ENCODE data around the gene KRT20. TPM values are rescaled to one million over a fixed set of nuclear protein-coding genes. Genes with fewer than 3 reads are reported as not detected.

Gene KRT20
- total RNA-seq, 1 experiment from 2014 or later = not detected

GRCh38 chr17:40830085-40830776 lies 54.8 kb downstream of the KRT20 start:
- no CpG with 5 or more reads among the region's 2 CpGs for WGBS (ENCODE audit: extremely low coverage, insufficient read length, low lambda C conversion rate)
- Histone ChIP-seq H3K9me3 (ENCODE audit: control insufficient read depth, low read depth, low read length) (no peaks in the 10 kb centered on the region), H4K20me1 (ENCODE audit: control insufficient read depth, insufficient read depth, insufficient read length) (no peaks in the 10 kb centered on the region), H3K14ac (ENCODE audit: insufficient read depth, low read length) (no peak overlapping the region), H4K5ac (ENCODE audit: insufficient read length, low read depth, low read length) (no peak overlapping the region), H3K27ac (ENCODE audit: insufficient read length, low read depth, low read length) (no peak overlapping the region), H3T11ph (ENCODE audit: low read length) (no peak overlapping the region), H3K27me3 (ENCODE audit: insufficient read depth, low read length) (peaks cover 8% of the 10 kb centered on the region; the same call in 1 of the 2 replicates), H3K18ac (ENCODE audit: insufficient read length, low read depth, low read length) (no peak overlapping the region), H3K23me2 (ENCODE audit: insufficient read length, low read depth, low read length, poor library complexity, severe bottlenecking) (no peaks in the 10 kb centered on the region), H3K79me1 (ENCODE audit: insufficient read depth, low read depth, low read length, poor library complexity, severe bottlenecking) (no peaks in the 10 kb centered on the region), H2BK12ac (ENCODE audit: insufficient read length, low read depth, low read length) (no peak overlapping the region), H2BK15ac (ENCODE audit: low read depth, low read length) (no peak overlapping the region), H3K4ac (ENCODE audit: low read depth, low read length) (no peak overlapping the region), H2BK5ac (ENCODE audit: insufficient read length, low read length) (no peak overlapping the region), H2AFZ (ENCODE audit: low read length) (no peak overlapping the region), H3K79me2 (ENCODE audit: insufficient read depth, low read length) (no peaks in the 10 kb centered on the region), H3K56ac (ENCODE audit: insufficient read length, low read depth, low read length) (no peak overlapping the region), H3K4me1 (ENCODE audit: insufficient read depth, low read length) (no peaks in the 10 kb centered on the region), H2BK120ac (ENCODE audit: low read depth, low read length, poor library complexity, severe bottlenecking) (no peak overlapping the region), H4K91ac (ENCODE audit: insufficient read length, low read depth, low read length) (no peak overlapping the region), H3K4me2 (ENCODE audit: insufficient read depth, insufficient read length, low read length) (no peak overlapping the region), H2AK5ac (ENCODE audit: insufficient read length, low read length) (no peak overlapping the region), H3K23ac (ENCODE audit: insufficient read length, low read depth, low read length) (no peak overlapping the region), H3K9ac (ENCODE audit: extremely low read depth, insufficient read length, low read length) (no peak overlapping the region), H4K8ac (replicated peaks; ENCODE audit: insufficient read length, low read depth, low read length) (no peak overlapping the region), H2BK20ac (ENCODE audit: low read depth, low read length, poor library complexity, severe bottlenecking) (no peak overlapping the region)
- Mint-ChIP-seq H3K4me1 (peaks cover 6 to 9% of the 10 kb centered on the region in 2 experiments), H3K4me3 (no peak overlapping the region), H3K27ac (no peak overlapping the region), H3K36me3 (ENCODE audit: insufficient read depth in 1 of 3, low read depth in 3 of 3) (peaks cover 0 to 5% (median 0%) of the 10 kb centered on the region in 3 experiments; a peak in 3 of 7 replicates), H3K27me3 (ENCODE audit: low read depth) (peaks cover 95% of the 10 kb centered on the region), H3K9me3 (no peaks in the 10 kb centered on the region)
- no peak for DNase-seq
- TF ChIP-seq CTCF (conservative IDR thresholded peaks at IDR 0.05) = no peak

All from H9 (cell line).